Hepatocyte (in vitro differentiated cells): ENCODE results near the gene CDRT4. TPM values are rescaled to one million over a fixed set of nuclear protein-coding genes. Genes with fewer than 3 reads are reported as not detected.

ENCODE experiments used
- DNase-seq: peaks from one replicate; pipeline ENCODE4 v3.0.0-alpha.2; 2016; ENCODE audit warnings: low spot score
- H2AFZ ChIP-seq: fragments of 200-600 bp; sonication (generic); 2 replicates; pipeline ENCODE4 v1.6.0; 2016; ENCODE audit warnings: antibody characterized with exemption, mild to moderate bottlenecking
- H3K27ac ChIP-seq: fragments of 200-600 bp; sonication (generic); 2 replicates; pipeline ENCODE4 v1.5.1; 2016; ENCODE audit warnings: mild to moderate bottlenecking
- H3K27me3 ChIP-seq: fragments of 200-600 bp; sonication (generic); 2 replicates; pipeline ENCODE4 v1.6.1; 2016
- H3K36me3 ChIP-seq: fragments of 200-600 bp; sonication (generic); replicated peaks from 2 replicates; pipeline ENCODE4 v1.5.1; 2016; ENCODE audit warnings: low read depth; ENCODE audit not compliant: insufficient read depth
- H3K4me1 ChIP-seq: fragments of 200-600 bp; sonication (generic); 2 replicates; pipeline ENCODE4 v1.5.1; 2016; ENCODE audit warnings: mild to moderate bottlenecking, moderate library complexity; ENCODE audit not compliant: insufficient read depth
- H3K4me2 ChIP-seq: fragments of 200-600 bp; sonication (generic); 2 replicates; pipeline ENCODE4 v1.6.0; 2016
- H3K4me3 ChIP-seq: fragments of 200-600 bp; sonication (generic); 2 replicates; pipeline ENCODE4 v1.5.1; 2016; ENCODE audit warnings: mild to moderate bottlenecking
- H3K79me2 ChIP-seq: fragments of 200-600 bp; sonication (generic); 2 replicates; pipeline ENCODE4 v1.6.0; 2017; ENCODE audit warnings: mild to moderate bottlenecking
- H3K9me2 ChIP-seq: fragments of 200-600 bp; sonication (generic); replicated peaks from 2 replicates; pipeline ENCODE4 v1.6.0; 2017; ENCODE audit warnings: mild to moderate bottlenecking; ENCODE audit not compliant: insufficient read depth
- H3K9me3 ChIP-seq: fragments of 200-600 bp; sonication (generic); 2 replicates; pipeline ENCODE4 v1.5.1; 2016; ENCODE audit warnings: low read depth, mild to moderate bottlenecking
- H4K20me1 ChIP-seq: fragments of 200-600 bp; sonication (generic); 2 replicates; pipeline ENCODE4 v1.6.0; 2016; ENCODE audit warnings: mild to moderate bottlenecking; ENCODE audit not compliant: insufficient read depth, poor library complexity, severe bottlenecking
- EZH2 ChIP-seq: fragments of 200-600 bp; sonication (generic); IDR thresholded peaks from 2 replicates; pipeline ENCODE4 v1.6.1; 2016; ENCODE audit warnings: antibody characterized with exemption, mild to moderate bottlenecking, borderline replicate concordance
- EZH2phosphoT487 ChIP-seq: fragments of 200-600 bp; sonication (generic); IDR thresholded peaks from one replicate; pipeline ENCODE4 v1.6.1; 2018; ENCODE audit warnings: antibody characterized with exemption, mild to moderate bottlenecking, low read depth, moderate library complexity; ENCODE audit not compliant: unreplicated experiment, severe bottlenecking
- WGBS: methylation state at CpG from one replicate; pipeline ENCODE4 v1.1.6; 2016; ENCODE audit warnings: low lambda C conversion rate; ENCODE audit errors: missing lambda C conversion rate; 5-methylcytosine and 5-hydroxymethylcytosine counted together
- polyA plus RNA-seq: library from polyadenylated mRNA; unstranded; fragments of >200 nt; fragmentation: Nextera tagmentation; extraction: Ambion mirVana; gene quantifications from 2 replicates; pipeline ENCODE4 v1.2.1, GENCODE V29; 2016
- total RNA-seq: library from RNA; depleted of rRNA; stranded (reverse); fragments of >200 nt; gene quantifications from 2 replicates; pipeline ENCODE4 v1.2.3, GENCODE V29; 2014
- TF ChIP-seq, protein P1 (sequence below): fragments of 200-600 bp; sonication (generic); IDR thresholded peaks from 2 replicates; pipeline ENCODE4 v1.5.1; 2016; ENCODE audit warnings: antibody characterized with exemption, mild to moderate bottlenecking; ENCODE audit not compliant: poor library complexity

Gene CDRT4
- total and polyA plus RNA-seq, 2 experiments from 2014 or later: 2.7 to 9.6 TPM

DNA sequence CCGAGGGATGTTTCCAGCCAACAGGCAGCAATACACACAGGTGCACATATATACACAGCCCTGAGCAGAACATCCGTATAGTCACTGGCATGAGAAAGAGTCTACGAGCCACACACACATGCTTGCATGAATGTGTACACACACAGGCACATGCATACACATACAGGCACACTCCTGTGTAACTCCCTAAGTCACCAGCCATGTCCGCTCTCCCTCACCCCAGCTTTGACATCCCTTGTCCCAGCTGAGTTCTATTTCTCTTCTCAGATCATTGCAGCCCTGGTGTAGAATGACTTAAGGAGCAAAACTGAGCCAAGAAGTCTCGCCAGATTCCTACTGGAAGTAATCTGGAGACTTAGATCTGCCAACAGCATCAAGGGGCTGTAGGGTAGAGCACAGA lies 13.1 kb downstream of the CDRT4 start:
- H3K4me2 ChIP-seq: no peak overlapping the region
- H3K9me2 ChIP-seq: no peaks in the 10 kb centered on the region
- no peaks in the 10 kb centered on the region for H4K20me1 ChIP-seq
- peaks cover 6% of the 10 kb centered on the region for H3K9me3 ChIP-seq
- DNase-seq: no peak
- H3K27me3 ChIP-seq: no peaks in the 10 kb centered on the region
- no peaks in the 10 kb centered on the region for H3K79me2 ChIP-seq
- peaks cover 17% of the 10 kb centered on the region for H3K4me1 ChIP-seq
- TF ChIP-seq, protein P1, sequence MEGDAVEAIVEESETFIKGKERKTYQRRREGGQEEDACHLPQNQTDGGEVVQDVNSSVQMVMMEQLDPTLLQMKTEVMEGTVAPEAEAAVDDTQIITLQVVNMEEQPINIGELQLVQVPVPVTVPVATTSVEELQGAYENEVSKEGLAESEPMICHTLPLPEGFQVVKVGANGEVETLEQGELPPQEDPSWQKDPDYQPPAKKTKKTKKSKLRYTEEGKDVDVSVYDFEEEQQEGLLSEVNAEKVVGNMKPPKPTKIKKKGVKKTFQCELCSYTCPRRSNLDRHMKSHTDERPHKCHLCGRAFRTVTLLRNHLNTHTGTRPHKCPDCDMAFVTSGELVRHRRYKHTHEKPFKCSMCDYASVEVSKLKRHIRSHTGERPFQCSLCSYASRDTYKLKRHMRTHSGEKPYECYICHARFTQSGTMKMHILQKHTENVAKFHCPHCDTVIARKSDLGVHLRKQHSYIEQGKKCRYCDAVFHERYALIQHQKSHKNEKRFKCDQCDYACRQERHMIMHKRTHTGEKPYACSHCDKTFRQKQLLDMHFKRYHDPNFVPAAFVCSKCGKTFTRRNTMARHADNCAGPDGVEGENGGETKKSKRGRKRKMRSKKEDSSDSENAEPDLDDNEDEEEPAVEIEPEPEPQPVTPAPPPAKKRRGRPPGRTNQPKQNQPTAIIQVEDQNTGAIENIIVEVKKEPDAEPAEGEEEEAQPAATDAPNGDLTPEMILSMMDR: no peak
- TF ChIP-seq EZH2phosphoT487 (no peak), EZH2 (no peak)
- WGBS: 98% methylated on average over 5 of the region's 5 CpGs
- H3K27ac ChIP-seq: no peak overlapping the region
- H3K4me3 ChIP-seq: no peak overlapping the region
- H3K36me3 ChIP-seq: no peaks in the 10 kb centered on the region
- H2AFZ ChIP-seq: no peak overlapping the region

DNA sequence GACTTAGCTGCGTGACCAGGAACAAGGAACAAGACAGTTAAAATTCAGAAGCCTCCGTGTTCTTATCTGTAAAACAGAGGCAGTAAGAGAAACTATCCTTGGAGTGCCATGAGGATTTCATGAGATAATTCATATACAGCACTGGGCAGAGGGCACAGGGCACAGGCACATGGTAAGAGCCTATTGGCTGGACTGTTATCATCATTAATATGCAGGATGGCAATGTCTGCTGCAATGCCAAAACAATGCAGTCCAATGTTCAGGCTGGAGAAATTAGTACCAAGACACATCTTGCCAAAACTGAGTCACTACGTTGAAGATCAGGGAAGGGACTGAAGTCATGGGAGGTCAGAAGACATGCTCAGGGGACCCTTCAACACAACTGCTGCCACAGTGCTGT lies 13.6 kb downstream of the CDRT4 start:
- no peak overlapping the region for H2AFZ ChIP-seq
- TF ChIP-seq, protein P1: no peak
- TF ChIP-seq EZH2phosphoT487 (no peak), EZH2 (no peak)
- no peaks in the 10 kb centered on the region for H3K79me2 ChIP-seq
- no peak overlapping the region for H3K4me2 ChIP-seq
- peaks cover 17% of the 10 kb centered on the region for H3K4me1 ChIP-seq
- no peak for DNase-seq
- H3K9me3 ChIP-seq: peaks cover 6% of the 10 kb centered on the region
- H3K27me3 ChIP-seq: no peaks in the 10 kb centered on the region
- H3K36me3 ChIP-seq: no peaks in the 10 kb centered on the region
- H3K9me2 ChIP-seq: no peaks in the 10 kb centered on the region
- 90% methylated on average over 3 of the region's 3 CpGs for WGBS
- no peak overlapping the region for H3K27ac ChIP-seq
- H3K4me3 ChIP-seq: no peak overlapping the region
- no peaks in the 10 kb centered on the region for H4K20me1 ChIP-seq

DNA sequence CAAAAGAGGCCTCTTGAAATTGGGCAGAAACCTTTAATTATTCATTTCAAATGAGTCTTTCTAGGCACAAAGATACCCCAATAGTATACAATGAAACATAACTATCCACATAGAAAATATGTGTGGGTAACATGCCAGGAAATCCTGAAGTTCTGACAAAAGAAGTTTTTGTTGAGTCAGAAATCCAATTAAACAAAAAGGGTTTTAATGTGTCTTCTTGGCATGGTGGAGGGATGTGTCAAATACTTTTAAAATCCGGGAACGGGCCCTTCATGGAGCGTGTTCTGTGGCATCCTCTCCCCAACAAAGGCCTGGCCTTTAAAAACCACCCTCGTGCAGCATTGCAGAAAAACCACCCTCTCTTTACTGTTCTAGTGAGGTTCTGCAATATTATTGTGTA lies 14.2 kb downstream of the CDRT4 start:
- Histone ChIP-seq H3K4me2 (no peak overlapping the region), H3K9me2 (no peaks in the 10 kb centered on the region), H3K36me3 (no peaks in the 10 kb centered on the region), H3K4me3 (no peak overlapping the region), H3K9me3 (peaks cover 6% of the 10 kb centered on the region), H3K27me3 (no peaks in the 10 kb centered on the region), H3K4me1 (peaks cover 16% of the 10 kb centered on the region), H2AFZ (no peak overlapping the region), H3K79me2 (no peaks in the 10 kb centered on the region), H4K20me1 (no peaks in the 10 kb centered on the region), H3K27ac (no peak overlapping the region)
- no peak for DNase-seq
- TF ChIP-seq EZH2 (no peak), EZH2phosphoT487 (no peak)
- TF ChIP-seq, protein P1: no peak
- 86% methylated on average over 4 of the region's 4 CpGs for WGBS

DNA sequence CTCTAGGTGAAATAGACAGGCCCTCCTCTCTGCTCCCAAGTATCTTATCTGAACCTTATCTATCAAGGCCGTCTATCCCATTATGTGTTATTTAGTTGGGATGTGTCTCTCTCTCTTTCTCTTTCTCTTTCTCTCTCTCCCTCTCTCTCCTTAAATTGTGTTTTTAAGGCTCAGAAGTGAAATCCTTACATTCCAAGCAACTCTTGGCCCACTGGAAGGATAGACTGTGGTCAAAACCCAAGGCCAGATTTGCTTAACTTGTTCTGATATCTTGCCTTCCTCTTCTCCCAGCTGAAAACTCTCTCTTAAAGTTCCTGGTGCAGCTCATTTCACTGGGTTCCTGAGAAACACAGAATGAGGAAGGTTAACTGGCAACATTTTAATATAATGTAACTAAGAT lies 14.7 kb downstream of the CDRT4 start:
- Histone ChIP-seq H2AFZ (no peak overlapping the region), H3K4me2 (no peak overlapping the region), H3K4me1 (peaks cover 12% of the 10 kb centered on the region), H3K4me3 (no peak overlapping the region), H3K9me3 (peaks cover 6% of the 10 kb centered on the region), H3K36me3 (no peaks in the 10 kb centered on the region), H4K20me1 (no peaks in the 10 kb centered on the region), H3K27me3 (no peaks in the 10 kb centered on the region), H3K79me2 (no peaks in the 10 kb centered on the region), H3K27ac (no peak overlapping the region), H3K9me2 (no peaks in the 10 kb centered on the region)
- no peak for DNase-seq
- 40% methylated on average over 1 of the region's 1 CpG for WGBS
- TF ChIP-seq, protein P1: no peak
- TF ChIP-seq EZH2phosphoT487 (no peak), EZH2 (no peak)
